Measurements from ENCODE around the gene GPR151. TPM values are rescaled to one million over a fixed set of nuclear protein-coding genes. Genes with fewer than 3 reads are reported as not detected.

Gene GPR151
- total and polyA plus RNA-seq, 2 of the 8 experiments (the other 6 are each of a cell fraction or from before 2014, with no cell fraction given), result 0.03 TPM; not detected in 1

DNA sequence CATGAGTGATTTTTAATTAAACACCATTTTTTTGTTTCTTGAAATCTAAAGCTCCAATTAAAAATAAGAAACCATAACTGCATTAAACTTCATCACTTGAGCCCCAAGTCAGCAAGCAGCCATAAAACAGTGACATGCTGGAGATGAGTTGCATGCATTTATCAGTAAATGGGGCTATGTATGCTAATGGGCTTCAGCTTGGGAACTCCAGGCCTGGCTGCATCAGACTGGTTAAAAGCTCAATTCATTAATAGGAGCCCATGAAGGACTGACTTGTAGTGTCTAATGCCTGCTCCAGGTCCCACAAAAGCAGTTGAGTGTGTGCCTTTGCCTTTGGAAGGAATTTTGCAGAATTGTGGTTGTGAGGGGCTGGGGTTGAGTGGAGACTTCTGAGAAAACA lies 33.6 kb upstream of the GPR151 start (continued):
- TF ChIP-seq, protein P1, sequence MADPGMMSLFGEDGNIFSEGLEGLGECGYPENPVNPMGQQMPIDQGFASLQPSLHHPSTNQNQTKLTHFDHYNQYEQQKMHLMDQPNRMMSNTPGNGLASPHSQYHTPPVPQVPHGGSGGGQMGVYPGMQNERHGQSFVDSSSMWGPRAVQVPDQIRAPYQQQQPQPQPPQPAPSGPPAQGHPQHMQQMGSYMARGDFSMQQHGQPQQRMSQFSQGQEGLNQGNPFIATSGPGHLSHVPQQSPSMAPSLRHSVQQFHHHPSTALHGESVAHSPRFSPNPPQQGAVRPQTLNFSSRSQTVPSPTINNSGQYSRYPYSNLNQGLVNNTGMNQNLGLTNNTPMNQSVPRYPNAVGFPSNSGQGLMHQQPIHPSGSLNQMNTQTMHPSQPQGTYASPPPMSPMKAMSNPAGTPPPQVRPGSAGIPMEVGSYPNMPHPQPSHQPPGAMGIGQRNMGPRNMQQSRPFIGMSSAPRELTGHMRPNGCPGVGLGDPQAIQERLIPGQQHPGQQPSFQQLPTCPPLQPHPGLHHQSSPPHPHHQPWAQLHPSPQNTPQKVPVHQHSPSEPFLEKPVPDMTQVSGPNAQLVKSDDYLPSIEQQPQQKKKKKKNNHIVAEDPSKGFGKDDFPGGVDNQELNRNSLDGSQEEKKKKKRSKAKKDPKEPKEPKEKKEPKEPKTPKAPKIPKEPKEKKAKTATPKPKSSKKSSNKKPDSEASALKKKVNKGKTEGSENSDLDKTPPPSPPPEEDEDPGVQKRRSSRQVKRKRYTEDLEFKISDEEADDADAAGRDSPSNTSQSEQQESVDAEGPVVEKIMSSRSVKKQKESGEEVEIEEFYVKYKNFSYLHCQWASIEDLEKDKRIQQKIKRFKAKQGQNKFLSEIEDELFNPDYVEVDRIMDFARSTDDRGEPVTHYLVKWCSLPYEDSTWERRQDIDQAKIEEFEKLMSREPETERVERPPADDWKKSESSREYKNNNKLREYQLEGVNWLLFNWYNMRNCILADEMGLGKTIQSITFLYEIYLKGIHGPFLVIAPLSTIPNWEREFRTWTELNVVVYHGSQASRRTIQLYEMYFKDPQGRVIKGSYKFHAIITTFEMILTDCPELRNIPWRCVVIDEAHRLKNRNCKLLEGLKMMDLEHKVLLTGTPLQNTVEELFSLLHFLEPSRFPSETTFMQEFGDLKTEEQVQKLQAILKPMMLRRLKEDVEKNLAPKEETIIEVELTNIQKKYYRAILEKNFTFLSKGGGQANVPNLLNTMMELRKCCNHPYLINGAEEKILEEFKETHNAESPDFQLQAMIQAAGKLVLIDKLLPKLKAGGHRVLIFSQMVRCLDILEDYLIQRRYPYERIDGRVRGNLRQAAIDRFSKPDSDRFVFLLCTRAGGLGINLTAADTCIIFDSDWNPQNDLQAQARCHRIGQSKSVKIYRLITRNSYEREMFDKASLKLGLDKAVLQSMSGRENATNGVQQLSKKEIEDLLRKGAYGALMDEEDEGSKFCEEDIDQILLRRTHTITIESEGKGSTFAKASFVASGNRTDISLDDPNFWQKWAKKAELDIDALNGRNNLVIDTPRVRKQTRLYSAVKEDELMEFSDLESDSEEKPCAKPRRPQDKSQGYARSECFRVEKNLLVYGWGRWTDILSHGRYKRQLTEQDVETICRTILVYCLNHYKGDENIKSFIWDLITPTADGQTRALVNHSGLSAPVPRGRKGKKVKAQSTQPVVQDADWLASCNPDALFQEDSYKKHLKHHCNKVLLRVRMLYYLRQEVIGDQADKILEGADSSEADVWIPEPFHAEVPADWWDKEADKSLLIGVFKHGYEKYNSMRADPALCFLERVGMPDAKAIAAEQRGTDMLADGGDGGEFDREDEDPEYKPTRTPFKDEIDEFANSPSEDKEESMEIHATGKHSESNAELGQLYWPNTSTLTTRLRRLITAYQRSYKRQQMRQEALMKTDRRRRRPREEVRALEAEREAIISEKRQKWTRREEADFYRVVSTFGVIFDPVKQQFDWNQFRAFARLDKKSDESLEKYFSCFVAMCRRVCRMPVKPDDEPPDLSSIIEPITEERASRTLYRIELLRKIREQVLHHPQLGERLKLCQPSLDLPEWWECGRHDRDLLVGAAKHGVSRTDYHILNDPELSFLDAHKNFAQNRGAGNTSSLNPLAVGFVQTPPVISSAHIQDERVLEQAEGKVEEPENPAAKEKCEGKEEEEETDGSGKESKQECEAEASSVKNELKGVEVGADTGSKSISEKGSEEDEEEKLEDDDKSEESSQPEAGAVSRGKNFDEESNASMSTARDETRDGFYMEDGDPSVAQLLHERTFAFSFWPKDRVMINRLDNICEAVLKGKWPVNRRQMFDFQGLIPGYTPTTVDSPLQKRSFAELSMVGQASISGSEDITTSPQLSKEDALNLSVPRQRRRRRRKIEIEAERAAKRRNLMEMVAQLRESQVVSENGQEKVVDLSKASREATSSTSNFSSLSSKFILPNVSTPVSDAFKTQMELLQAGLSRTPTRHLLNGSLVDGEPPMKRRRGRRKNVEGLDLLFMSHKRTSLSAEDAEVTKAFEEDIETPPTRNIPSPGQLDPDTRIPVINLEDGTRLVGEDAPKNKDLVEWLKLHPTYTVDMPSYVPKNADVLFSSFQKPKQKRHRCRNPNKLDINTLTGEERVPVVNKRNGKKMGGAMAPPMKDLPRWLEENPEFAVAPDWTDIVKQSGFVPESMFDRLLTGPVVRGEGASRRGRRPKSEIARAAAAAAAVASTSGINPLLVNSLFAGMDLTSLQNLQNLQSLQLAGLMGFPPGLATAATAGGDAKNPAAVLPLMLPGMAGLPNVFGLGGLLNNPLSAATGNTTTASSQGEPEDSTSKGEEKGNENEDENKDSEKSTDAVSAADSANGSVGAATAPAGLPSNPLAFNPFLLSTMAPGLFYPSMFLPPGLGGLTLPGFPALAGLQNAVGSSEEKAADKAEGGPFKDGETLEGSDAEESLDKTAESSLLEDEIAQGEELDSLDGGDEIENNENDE (IDR thresholded peaks at IDR 0.05; ENCODE audit: insufficient replicate concordance, low read length), result no peak
- TF ChIP-seq KDM5A (IDR thresholded peaks at IDR 0.05; ENCODE audit: low read length) (no peak), ZNF274 (IDR thresholded peaks at IDR 0.05; ENCODE audit: borderline replicate concordance, extremely low read depth, low read length) (no peak), CTBP2 (IDR thresholded peaks at IDR 0.05; ENCODE audit: borderline replicate concordance, insufficient read depth, insufficient read length, low read length) (no peak), CHD2 (IDR thresholded peaks at IDR 0.05; ENCODE audit: low read length) (no peak), YY1 (IDR thresholded peaks at IDR 0.05; ENCODE audit: low read depth, low read length) (no peak), SIN3A (conservative IDR thresholded peaks at IDR 0.05 in 1 of 2, IDR thresholded peaks at IDR 0.05 in 1 of 2; ENCODE audit: low read depth in 1 of 2, low read length in 2 of 2) (no peak), EZH2 (IDR thresholded peaks at IDR 0.05; ENCODE audit: low read depth, low read length, severe bottlenecking) (no peak), NANOG (IDR thresholded peaks at IDR 0.05; ENCODE audit: insufficient read depth, low read depth, low read length, poor library complexity, severe bottlenecking) (no peak), BCL11A (IDR thresholded peaks at IDR 0.05; ENCODE audit: low read depth in 2 of 2, low read length in 2 of 2) (no peak)
